SK-N-SH (cell line): ENCODE data around the gene PALM3.

Experiments
- CTCF ChIP-seq: fragments of 200-600 bp; sonication (generic); IDR thresholded peaks from 2 replicates; pipeline ENCODE4 v1.6.1; 2017; ENCODE audit warnings: antibody characterized with exemption, mild to moderate bottlenecking, moderate library complexity
- ELF1 ChIP-seq: IDR thresholded peaks from 2 replicates; pipeline ENCODE4 v1.4.0; 2012
- EZH2phosphoT487 ChIP-seq: fragments of 200-600 bp; sonication (generic); IDR thresholded peaks from 2 replicates; pipeline ENCODE4 v1.6.1; 2017; ENCODE audit warnings: low read depth, mixed run types, mild to moderate bottlenecking, antibody characterized with exemption, moderate library complexity, borderline replicate concordance
- FOXJ3 ChIP-seq: sonication (generic); formaldehyde crosslinking; IDR thresholded peaks from 2 replicates; pipeline ENCODE4 v1.5.1; 2020; ENCODE audit warnings: mild to moderate bottlenecking, missing genetic modification reagents
- JUND ChIP-seq: IDR thresholded peaks from 2 replicates; pipeline ENCODE4 v1.4.0; 2012
- POLR2AphosphoS5 ChIP-seq: IDR thresholded peaks from 2 replicates; pipeline ENCODE4 v1.6.1; 2012; ENCODE audit warnings: low read depth, low read length
- RFX5 ChIP-seq: IDR thresholded peaks from 2 replicates; pipeline ENCODE4 v1.6.1; 2012; ENCODE audit warnings: mild to moderate bottlenecking, improper control_type of control experiment, low read length
- TCF12 ChIP-seq: IDR thresholded peaks from 2 replicates; pipeline ENCODE4 v1.4.0; 2012
- YY1 ChIP-seq: IDR thresholded peaks from 2 replicates; pipeline ENCODE4 v1.4.0; 2012; ENCODE audit warnings: low read depth, mild to moderate bottlenecking

- no peak for TF ChIP-seq FOXJ3 (CRISPR knock-in tag)
- no peak for TF ChIP-seq CTCF
- no peak for TF ChIP-seq EZH2phosphoT487
- peak; percentile 43; the same call in 1 of the 2 replicates for TF ChIP-seq ELF1
- TF ChIP-seq YY1, result peak; percentile 22
- no peak for TF ChIP-seq RFX5
- no peak for TF ChIP-seq TCF12
- TF ChIP-seq JUND, result no peak
- no peak for TF ChIP-seq POLR2AphosphoS5
Observed at GRCh38 chr19:14006085-14006765, 55.7 kb downstream of the PALM3 start, which contains the start of gene RFX1.
